CD14-positive monocyte (primary cell): ENCODE results near the gene TLK1. TPM values are rescaled to one million over a fixed set of nuclear protein-coding genes. Genes with fewer than 3 reads are reported as not detected.
A peak's percentile ranks its signal among the peaks of the same experiment; 100 is the strongest.

Experiments
- DNase-seq, 3 donors: peaks; one replicate each; pipeline ENCODE4 v3.0.0-alpha.2; 2011 to 2022
- H2AFZ ChIP-seq: 2 replicates; pipeline ENCODE4 v1.6.0; 2012; ENCODE audit warnings: mild to moderate bottlenecking, low read depth, low read length, inconsistent platforms; ENCODE audit not compliant: insufficient read depth, poor library complexity, severe bottlenecking
- H3K27ac ChIP-seq, 2 donors: 1 replicate in 1 of 2; 2 replicates in 1 of 2; pipeline ENCODE4 v1.5.1; 2012 to 2013; ENCODE audit warnings: low read length in 2 of 2, control low read depth in 1 of 2, inconsistent platforms in 1 of 2, low read depth in 1 of 2, mild to moderate bottlenecking in 1 of 2
- H3K27me3 ChIP-seq, 2 donors: one replicate each; pipeline versions ENCODE4 v1.6.0 to v1.6.1; 2011 to 2013; ENCODE audit warnings: low read length in 2 of 2; ENCODE audit not compliant: control insufficient read depth in 2 of 2, insufficient read depth in 2 of 2
- H3K36me3 ChIP-seq, 2 donors: replicated peaks in 1 of 2; 1 replicate in 1 of 2; 2 replicates in 1 of 2; pipeline versions ENCODE4 v1.5.1 to v1.6.1; 2012 to 2013; ENCODE audit warnings: low read length in 2 of 2, control low read depth in 1 of 2, inconsistent platforms in 1 of 2, mild to moderate bottlenecking in 1 of 2; ENCODE audit not compliant: insufficient read depth in 2 of 2, control insufficient read depth in 1 of 2
- H3K4me1 ChIP-seq, 2 donors: 1 replicate in 1 of 2; 2 replicates in 1 of 2; pipeline versions ENCODE4 v1.5.1 to v1.6.1; 2012 to 2013; ENCODE audit warnings: low read length in 2 of 2, control low read depth in 1 of 2, inconsistent platforms in 1 of 2, mild to moderate bottlenecking in 1 of 2, moderate library complexity in 1 of 2; ENCODE audit not compliant: insufficient read depth in 2 of 2, control insufficient read depth in 1 of 2
- H3K4me2 ChIP-seq: replicated peaks from 2 replicates; pipeline ENCODE3; 2012; ENCODE audit warnings: low read length, moderate library complexity, mild to moderate bottlenecking; ENCODE audit not compliant: poor library complexity, severe bottlenecking; ENCODE audit errors: extremely low read depth
- H3K4me3 ChIP-seq, 3 experiments: fragments of 200-600 bp in 1 of 3; sonication (generic) in 1 of 3; replicated peaks in 1 of 3; 1 replicate in 2 of 3; 2 replicates in 1 of 3; pipeline ENCODE4 v1.5.1; 2011 to 2013; ENCODE audit warnings: low read length in 3 of 3, mild to moderate bottlenecking in 3 of 3, control low read depth in 2 of 3, low read depth in 2 of 3, inconsistent platforms in 1 of 3, moderate library complexity in 1 of 3
- H3K79me2 ChIP-seq: 2 replicates; pipeline ENCODE4 v1.6.0; 2012; ENCODE audit warnings: mild to moderate bottlenecking, control low read depth, inconsistent platforms, low read length, moderate library complexity; ENCODE audit not compliant: insufficient read depth
- H3K9ac ChIP-seq: 2 replicates; pipeline ENCODE4 v1.6.0; 2017; ENCODE audit warnings: low read length, mild to moderate bottlenecking; ENCODE audit not compliant: insufficient read depth, poor library complexity, severe bottlenecking
- H3K9me3 ChIP-seq, 2 donors: replicated peaks in 1 of 2; 1 replicate in 1 of 2; 2 replicates in 1 of 2; pipeline versions ENCODE4 v1.5.1 to v1.6.1; 2012 to 2013; ENCODE audit warnings: low read length in 2 of 2, control low read depth in 1 of 2; ENCODE audit not compliant: control insufficient read depth in 1 of 2, insufficient read depth in 1 of 2
- H4K20me1 ChIP-seq: 2 replicates; pipeline ENCODE4 v1.6.0; 2012; ENCODE audit warnings: mild to moderate bottlenecking, low read length, control low read depth, moderate library complexity; ENCODE audit not compliant: insufficient read depth
- H3K27ac Mint-ChIP-seq, 7 donors: one replicate each; pipeline ENCODE4 v1.8.0; 2020; ENCODE audit warnings: mild to moderate bottlenecking in 7 of 7, mixed read lengths in 7 of 7, moderate library complexity in 6 of 7, inconsistent platforms in 2 of 7
- H3K27me3 Mint-ChIP-seq, 3 donors: one replicate each; pipeline ENCODE4 v1.8.0; 2021 to 2022; ENCODE audit warnings: low read depth in 3 of 3, mild to moderate bottlenecking in 3 of 3, mixed read lengths in 3 of 3, moderate library complexity in 3 of 3, inconsistent platforms in 1 of 3
- H3K36me3 Mint-ChIP-seq, 2 donors: one replicate each; pipeline ENCODE4 v1.8.0; 2020; ENCODE audit warnings: mixed read lengths in 2 of 2, inconsistent platforms in 1 of 2, mild to moderate bottlenecking in 1 of 2
- H3K4me1 Mint-ChIP-seq: one replicate; pipeline ENCODE4 v1.8.0; 2020; ENCODE audit warnings: mild to moderate bottlenecking, mixed read lengths
- H3K4me3 Mint-ChIP-seq, 2 donors: one replicate each; pipeline ENCODE4 v1.8.0; 2020; ENCODE audit warnings: mild to moderate bottlenecking in 2 of 2, mixed read lengths in 2 of 2, moderate library complexity in 1 of 2
- H3K9me3 Mint-ChIP-seq, 7 donors: one replicate each; pipeline ENCODE4 v1.8.0; 2020 to 2022; ENCODE audit warnings: mixed read lengths in 7 of 7, mild to moderate bottlenecking in 6 of 7, moderate library complexity in 6 of 7, inconsistent platforms in 2 of 7
- WGBS: methylation state at CpG from one replicate; pipeline ENCODE4 v1.1.5; 2013; ENCODE audit warnings: missing lambda C conversion rate; ENCODE audit not compliant: insufficient coverage; 5-methylcytosine and 5-hydroxymethylcytosine counted together
- intact Hi-C, 2 donors: fragments of 100-400 bp; cut with micrococcal nuclease; formaldehyde crosslinking; loops; one replicate each; pipeline versions ENCODE4 v1.15.0 to v1.15.1; 2023
- polyA plus RNA-seq, 3 donors: library from polyadenylated mRNA; depleted of rRNA in 1 of 3; unstranded in 2 of 3; stranded (reverse) in 1 of 3; fragments of 300-500 nt in 2 of 3; fragments of >200 nt in 1 of 3; fragmentation: Illumina TruSeq in 2 of 3; gene quantifications; 1 replicate in 2 of 3; 2 replicates in 1 of 3; pipeline ENCODE4 v1.2.3, GENCODE V29; 2012 to 2021
- TF ChIP-seq, protein P1 (sequence below): fragments of 200-600 bp; IDR thresholded peaks from one replicate; pipeline ENCODE4 v1.8.0; 2022; ENCODE audit warnings: antibody characterized with exemption, mild to moderate bottlenecking

TLK1 gene
- polyA plus RNA-seq, 3 donors: 6.3 to 20.0 (median 8.6) TPM

DNA sequence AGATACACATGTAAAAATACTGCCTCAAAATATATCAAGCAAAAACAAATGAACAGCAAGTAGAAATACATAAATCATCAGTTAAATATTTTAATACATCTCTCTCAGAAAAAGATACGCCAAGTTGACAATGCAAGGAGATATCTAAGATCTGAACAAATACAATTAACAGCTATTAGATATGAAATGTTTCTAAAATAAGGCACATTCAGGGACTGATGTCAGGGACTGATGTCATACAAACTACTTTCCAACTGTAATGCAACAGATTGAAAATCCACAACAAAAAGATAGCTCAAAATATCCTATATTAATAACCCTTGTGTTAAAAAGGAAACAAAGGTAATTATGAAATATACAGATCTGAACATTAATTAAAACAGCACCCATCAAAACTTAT, 51.7 kb downstream of the TLK1 start:
- Histone ChIP-seq H3K4me3 (no peak overlapping the region), H3K9ac (no peak overlapping the region), H3K4me1 (no peaks in the 10 kb centered on the region), H2AFZ (no peak overlapping the region), H3K4me2 (no peak overlapping the region), H4K20me1 (peaks cover 78% of the 10 kb centered on the region), H3K9me3 (no peaks in the 10 kb centered on the region), H3K27ac (no peak overlapping the region), H3K79me2 (peaks cover 91% of the 10 kb centered on the region), H3K27me3 (no peaks in the 10 kb centered on the region), H3K36me3 (peaks cover 0 to 16% of the 10 kb centered on the region in 2 donors)
- H3K36me3 Mint-ChIP-seq: peaks cover 28 to 29% of the 10 kb centered on the region in 2 donors
- peaks cover 0 to 2% (median 0%) of the 10 kb centered on the region in 7 donors for H3K9me3 Mint-ChIP-seq
- H3K27ac Mint-ChIP-seq: peak overlapping the region in 2 of 7 donors; percentile 1 to 7
- intact Hi-C loops: no loop called here
- no peaks in the 10 kb centered on the region for H3K27me3 Mint-ChIP-seq
- H3K4me3 Mint-ChIP-seq: no peak overlapping the region
- TF ChIP-seq, protein P1, sequence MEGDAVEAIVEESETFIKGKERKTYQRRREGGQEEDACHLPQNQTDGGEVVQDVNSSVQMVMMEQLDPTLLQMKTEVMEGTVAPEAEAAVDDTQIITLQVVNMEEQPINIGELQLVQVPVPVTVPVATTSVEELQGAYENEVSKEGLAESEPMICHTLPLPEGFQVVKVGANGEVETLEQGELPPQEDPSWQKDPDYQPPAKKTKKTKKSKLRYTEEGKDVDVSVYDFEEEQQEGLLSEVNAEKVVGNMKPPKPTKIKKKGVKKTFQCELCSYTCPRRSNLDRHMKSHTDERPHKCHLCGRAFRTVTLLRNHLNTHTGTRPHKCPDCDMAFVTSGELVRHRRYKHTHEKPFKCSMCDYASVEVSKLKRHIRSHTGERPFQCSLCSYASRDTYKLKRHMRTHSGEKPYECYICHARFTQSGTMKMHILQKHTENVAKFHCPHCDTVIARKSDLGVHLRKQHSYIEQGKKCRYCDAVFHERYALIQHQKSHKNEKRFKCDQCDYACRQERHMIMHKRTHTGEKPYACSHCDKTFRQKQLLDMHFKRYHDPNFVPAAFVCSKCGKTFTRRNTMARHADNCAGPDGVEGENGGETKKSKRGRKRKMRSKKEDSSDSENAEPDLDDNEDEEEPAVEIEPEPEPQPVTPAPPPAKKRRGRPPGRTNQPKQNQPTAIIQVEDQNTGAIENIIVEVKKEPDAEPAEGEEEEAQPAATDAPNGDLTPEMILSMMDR: no peak
- no peak for DNase-seq
- H3K4me1 Mint-ChIP-seq: peaks cover 5% of the 10 kb centered on the region
- no CpG with 5 or more reads among the region's 1 CpG for WGBS

DNA sequence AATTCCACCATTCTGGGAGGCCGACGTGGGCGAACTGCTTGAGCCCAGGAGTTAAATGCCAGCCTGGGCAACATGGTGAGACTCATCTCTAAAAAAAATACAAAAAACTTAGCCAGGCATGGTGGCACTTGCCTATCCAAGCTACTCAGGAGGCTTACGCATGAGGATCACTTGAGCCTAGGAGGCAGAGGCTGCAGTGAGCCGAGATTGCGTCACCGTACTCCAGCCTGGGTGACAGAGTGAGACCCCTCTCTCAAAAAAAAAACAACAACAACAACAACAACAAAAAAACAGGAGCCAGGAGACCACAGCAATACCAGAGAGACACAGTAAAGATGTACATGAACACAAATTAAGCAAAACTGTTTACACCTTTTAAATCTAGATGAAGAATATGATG, 52.9 kb downstream of the TLK1 start:
- H3K9me3 Mint-ChIP-seq: peaks cover 0 to 2% (median 0%) of the 10 kb centered on the region in 7 donors
- H3K27me3 Mint-ChIP-seq: no peaks in the 10 kb centered on the region
- peaks cover 5% of the 10 kb centered on the region for H3K4me1 Mint-ChIP-seq
- no peak overlapping the region for H3K9ac ChIP-seq
- no peaks in the 10 kb centered on the region for H3K9me3 ChIP-seq
- H3K27ac ChIP-seq: no peak overlapping the region
- TF ChIP-seq, protein P1: no peak
- H3K27me3 ChIP-seq: no peaks in the 10 kb centered on the region
- H3K36me3 Mint-ChIP-seq: peaks cover 26 to 28% of the 10 kb centered on the region in 2 donors
- H2AFZ ChIP-seq: no peak overlapping the region
- H4K20me1 ChIP-seq: peaks cover 87% of the 10 kb centered on the region
- H3K4me3 ChIP-seq: no peak overlapping the region
- peaks cover 0 to 16% of the 10 kb centered on the region in 2 donors for H3K36me3 ChIP-seq
- DNase-seq: no peak
- peak overlapping the region in 3 of 7 donors; percentile 1 to 58 (median 44) for H3K27ac Mint-ChIP-seq
- H3K4me1 ChIP-seq: no peaks in the 10 kb centered on the region
- WGBS: 96% methylated on average over 4 of the region's 7 CpGs
- no peak overlapping the region for H3K4me2 ChIP-seq
- no peak overlapping the region for H3K4me3 Mint-ChIP-seq
- H3K79me2 ChIP-seq: peaks cover 95% of the 10 kb centered on the region
- intact Hi-C loops: no loop called here
